ENCODE results near the gene HM13. TPM values are rescaled to one million over a fixed set of nuclear protein-coding genes. Genes with fewer than 3 reads are reported as not detected.

HM13 gene
- total and polyA plus RNA-seq, 4 donors, result 57.6 to 210 (median 99.1) TPM

DNA sequence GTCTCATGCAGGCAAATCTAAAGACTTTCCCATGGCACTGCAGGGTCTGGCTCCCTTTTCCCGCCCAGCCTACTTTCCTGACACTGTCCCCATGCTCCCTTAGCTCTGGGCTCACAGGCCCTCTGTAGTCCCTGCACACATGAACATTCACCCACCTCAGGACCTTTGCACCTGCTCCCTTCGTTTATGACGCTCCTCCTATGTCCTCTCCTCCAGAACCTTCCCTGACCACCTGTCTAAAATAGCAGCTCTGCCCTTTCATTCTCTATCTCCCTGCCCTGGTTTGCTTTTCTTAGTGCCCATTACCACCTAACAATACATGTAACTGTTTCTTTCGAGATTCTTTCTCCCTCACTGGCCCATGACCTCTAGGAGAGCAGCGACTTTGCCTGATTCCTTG lies 22.3 kb downstream of the HM13 start:
- WGBS, result 94% methylated on average over 5 of the region's 5 CpGs

More for the DNA sequence above, 22.3 kb downstream of the HM13 start:
- no peak overlapping the region for H3K27ac ChIP-seq (ENCODE audit: low read depth in 1 of 2, low read length in 2 of 2)
- no peak overlapping the region for H3K9ac ChIP-seq (ENCODE audit: low read depth in 1 of 2, low read length in 2 of 2)
- H3K27me3 ChIP-seq (ENCODE audit: control insufficient read depth in 4 of 4, insufficient read depth in 4 of 4, low read length in 3 of 4), result no peaks in the 10 kb centered on the region
- H3K4me3 ChIP-seq (ENCODE audit: low read depth in 1 of 3, low read length in 3 of 3), result no peak overlapping the region
- H3K36me3 ChIP-seq (ENCODE audit: control insufficient read depth in 4 of 4, insufficient read depth in 3 of 4, low read depth in 1 of 4, low read length in 3 of 4), result peaks cover 11 to 67% (median 47%) of the 10 kb centered on the region in 4 donors
- no peak for DNase-seq (ENCODE audit: low spot score)
- TF ChIP-seq, protein P1, sequence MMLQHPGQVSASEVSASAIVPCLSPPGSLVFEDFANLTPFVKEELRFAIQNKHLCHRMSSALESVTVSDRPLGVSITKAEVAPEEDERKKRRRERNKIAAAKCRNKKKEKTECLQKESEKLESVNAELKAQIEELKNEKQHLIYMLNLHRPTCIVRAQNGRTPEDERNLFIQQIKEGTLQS (IDR thresholded peaks at IDR 0.05), result no peak
- TF ChIP-seq GABPA (IDR thresholded peaks at IDR 0.05 in 1 of 2, conservative IDR thresholded peaks at IDR 0.05 in 1 of 2), result no peak
- TF ChIP-seq YY1 (IDR thresholded peaks at IDR 0.05), result no peak
- no peak for TF ChIP-seq FOXA1 (IDR thresholded peaks at IDR 0.05)
- TF ChIP-seq, protein P2, sequence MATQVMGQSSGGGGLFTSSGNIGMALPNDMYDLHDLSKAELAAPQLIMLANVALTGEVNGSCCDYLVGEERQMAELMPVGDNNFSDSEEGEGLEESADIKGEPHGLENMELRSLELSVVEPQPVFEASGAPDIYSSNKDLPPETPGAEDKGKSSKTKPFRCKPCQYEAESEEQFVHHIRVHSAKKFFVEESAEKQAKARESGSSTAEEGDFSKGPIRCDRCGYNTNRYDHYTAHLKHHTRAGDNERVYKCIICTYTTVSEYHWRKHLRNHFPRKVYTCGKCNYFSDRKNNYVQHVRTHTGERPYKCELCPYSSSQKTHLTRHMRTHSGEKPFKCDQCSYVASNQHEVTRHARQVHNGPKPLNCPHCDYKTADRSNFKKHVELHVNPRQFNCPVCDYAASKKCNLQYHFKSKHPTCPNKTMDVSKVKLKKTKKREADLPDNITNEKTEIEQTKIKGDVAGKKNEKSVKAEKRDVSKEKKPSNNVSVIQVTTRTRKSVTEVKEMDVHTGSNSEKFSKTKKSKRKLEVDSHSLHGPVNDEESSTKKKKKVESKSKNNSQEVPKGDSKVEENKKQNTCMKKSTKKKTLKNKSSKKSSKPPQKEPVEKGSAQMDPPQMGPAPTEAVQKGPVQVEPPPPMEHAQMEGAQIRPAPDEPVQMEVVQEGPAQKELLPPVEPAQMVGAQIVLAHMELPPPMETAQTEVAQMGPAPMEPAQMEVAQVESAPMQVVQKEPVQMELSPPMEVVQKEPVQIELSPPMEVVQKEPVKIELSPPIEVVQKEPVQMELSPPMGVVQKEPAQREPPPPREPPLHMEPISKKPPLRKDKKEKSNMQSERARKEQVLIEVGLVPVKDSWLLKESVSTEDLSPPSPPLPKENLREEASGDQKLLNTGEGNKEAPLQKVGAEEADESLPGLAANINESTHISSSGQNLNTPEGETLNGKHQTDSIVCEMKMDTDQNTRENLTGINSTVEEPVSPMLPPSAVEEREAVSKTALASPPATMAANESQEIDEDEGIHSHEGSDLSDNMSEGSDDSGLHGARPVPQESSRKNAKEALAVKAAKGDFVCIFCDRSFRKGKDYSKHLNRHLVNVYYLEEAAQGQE (IDR thresholded peaks at IDR 0.05), result no peak
- no peak for TF ChIP-seq JUND (IDR thresholded peaks at IDR 0.05)
- TF ChIP-seq EGR1 (IDR thresholded peaks at IDR 0.05; ENCODE audit: low read depth in 2 of 2), result no peak
- TF ChIP-seq TAF1 (conservative IDR thresholded peaks at IDR 0.05), result no peak
- TF ChIP-seq HNF4A (conservative IDR thresholded peaks at IDR 0.05), result no peak
- TF ChIP-seq RAD21 (IDR thresholded peaks at IDR 0.05), result no peak
- TF ChIP-seq HNF4G (IDR thresholded peaks at IDR 0.05), result no peak
- TF ChIP-seq, protein P3, sequence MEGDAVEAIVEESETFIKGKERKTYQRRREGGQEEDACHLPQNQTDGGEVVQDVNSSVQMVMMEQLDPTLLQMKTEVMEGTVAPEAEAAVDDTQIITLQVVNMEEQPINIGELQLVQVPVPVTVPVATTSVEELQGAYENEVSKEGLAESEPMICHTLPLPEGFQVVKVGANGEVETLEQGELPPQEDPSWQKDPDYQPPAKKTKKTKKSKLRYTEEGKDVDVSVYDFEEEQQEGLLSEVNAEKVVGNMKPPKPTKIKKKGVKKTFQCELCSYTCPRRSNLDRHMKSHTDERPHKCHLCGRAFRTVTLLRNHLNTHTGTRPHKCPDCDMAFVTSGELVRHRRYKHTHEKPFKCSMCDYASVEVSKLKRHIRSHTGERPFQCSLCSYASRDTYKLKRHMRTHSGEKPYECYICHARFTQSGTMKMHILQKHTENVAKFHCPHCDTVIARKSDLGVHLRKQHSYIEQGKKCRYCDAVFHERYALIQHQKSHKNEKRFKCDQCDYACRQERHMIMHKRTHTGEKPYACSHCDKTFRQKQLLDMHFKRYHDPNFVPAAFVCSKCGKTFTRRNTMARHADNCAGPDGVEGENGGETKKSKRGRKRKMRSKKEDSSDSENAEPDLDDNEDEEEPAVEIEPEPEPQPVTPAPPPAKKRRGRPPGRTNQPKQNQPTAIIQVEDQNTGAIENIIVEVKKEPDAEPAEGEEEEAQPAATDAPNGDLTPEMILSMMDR (IDR thresholded peaks at IDR 0.05; ENCODE audit: low read depth, low read length, missing input control), result no peak
- TF ChIP-seq SP1 (IDR thresholded peaks at IDR 0.05), result no peak
- no peak for TF ChIP-seq FOXA2 (IDR thresholded peaks at IDR 0.05)
- no peak for TF ChIP-seq RXRA (IDR thresholded peaks at IDR 0.05)
- TF ChIP-seq, protein P4, sequence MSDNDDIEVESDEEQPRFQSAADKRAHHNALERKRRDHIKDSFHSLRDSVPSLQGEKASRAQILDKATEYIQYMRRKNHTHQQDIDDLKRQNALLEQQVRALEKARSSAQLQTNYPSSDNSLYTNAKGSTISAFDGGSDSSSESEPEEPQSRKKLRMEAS (IDR thresholded peaks at IDR 0.05), result no peak
- TF ChIP-seq NR2F2 (IDR thresholded peaks at IDR 0.05), result no peak
- TF ChIP-seq, protein P5, sequence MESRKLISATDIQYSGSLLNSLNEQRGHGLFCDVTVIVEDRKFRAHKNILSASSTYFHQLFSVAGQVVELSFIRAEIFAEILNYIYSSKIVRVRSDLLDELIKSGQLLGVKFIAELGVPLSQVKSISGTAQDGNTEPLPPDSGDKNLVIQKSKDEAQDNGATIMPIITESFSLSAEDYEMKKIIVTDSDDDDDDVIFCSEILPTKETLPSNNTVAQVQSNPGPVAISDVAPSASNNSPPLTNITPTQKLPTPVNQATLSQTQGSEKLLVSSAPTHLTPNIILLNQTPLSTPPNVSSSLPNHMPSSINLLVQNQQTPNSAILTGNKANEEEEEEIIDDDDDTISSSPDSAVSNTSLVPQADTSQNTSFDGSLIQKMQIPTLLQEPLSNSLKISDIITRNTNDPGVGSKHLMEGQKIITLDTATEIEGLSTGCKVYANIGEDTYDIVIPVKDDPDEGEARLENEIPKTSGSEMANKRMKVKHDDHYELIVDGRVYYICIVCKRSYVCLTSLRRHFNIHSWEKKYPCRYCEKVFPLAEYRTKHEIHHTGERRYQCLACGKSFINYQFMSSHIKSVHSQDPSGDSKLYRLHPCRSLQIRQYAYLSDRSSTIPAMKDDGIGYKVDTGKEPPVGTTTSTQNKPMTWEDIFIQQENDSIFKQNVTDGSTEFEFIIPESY (IDR thresholded peaks at IDR 0.05), result no peak
- H3K4me1 ChIP-seq (ENCODE audit: control insufficient read depth in 4 of 4, insufficient read depth in 4 of 4, low read length in 3 of 4), result no peaks in the 10 kb centered on the region
- no peaks in the 10 kb centered on the region for H3K9me3 ChIP-seq (ENCODE audit: control insufficient read depth in 4 of 4, low read length in 3 of 4)

Measured in liver (tissue), 9 donors.